Stromal cell of bone marrow (primary cell): ENCODE measurements around the gene KLHL20.
"Not testable (repeated sequence)": the region's sequence is repeated elsewhere in the genome, so short reads cannot be mapped to it uniquely, and the experiment has no call there.

Experiments used
- DNase-seq: peaks from one replicate; pipeline ENCODE4 v3.0.0-alpha.2; 2012; ENCODE audit warnings: low read depth

The KLHL20 gene

GRCh38 chr1:173714759-173715537 is at the start of gene KLHL20:
TSS of gene KLHL20 (plus strand) at chr1:173714981. CDS start at chr1:173716044, 1,063 bp downstream.
- DNase-seq = peak; percentile 82

GRCh38 chr1:173666646-173667045 is 48.1 kb upstream of the KLHL20 start:
- DNase-seq = peak; percentile 13

DNA sequence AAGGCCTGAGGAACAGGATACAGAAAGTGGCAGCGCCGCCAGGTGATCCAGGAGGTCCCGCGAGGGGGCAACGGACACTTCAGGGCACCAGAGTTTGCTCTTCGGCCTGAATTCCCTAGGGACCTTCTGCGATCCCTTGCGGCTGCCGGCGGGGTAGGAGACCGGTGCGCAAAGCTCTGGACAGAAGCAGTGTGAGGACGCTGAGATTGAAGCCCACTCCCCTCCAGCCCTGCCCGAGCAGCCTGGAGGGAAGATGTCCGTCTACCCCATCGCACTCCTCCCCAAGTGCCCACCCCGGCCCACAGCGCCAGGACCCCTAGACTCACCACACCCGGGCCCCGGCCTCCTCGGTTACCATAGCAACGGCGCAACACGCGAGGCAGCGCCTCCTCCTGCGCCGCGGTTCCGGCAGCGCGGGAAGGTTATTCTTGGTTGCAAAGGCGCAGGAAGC is 45.3 kb upstream of the KLHL20 start, which contains the start of gene ANKRD45:
Gene ANKRD45 (minus strand): TSS at position 361 of the 451 bp plus-strand sequence. CDS start 10,433 bp downstream, outside the sequence.
- DNase-seq = peak; percentile 6

GRCh38 chr1:173674496-173674895 is 40.3 kb upstream of the KLHL20 start:
- DNase-seq = not testable (repeated sequence)

DNA sequence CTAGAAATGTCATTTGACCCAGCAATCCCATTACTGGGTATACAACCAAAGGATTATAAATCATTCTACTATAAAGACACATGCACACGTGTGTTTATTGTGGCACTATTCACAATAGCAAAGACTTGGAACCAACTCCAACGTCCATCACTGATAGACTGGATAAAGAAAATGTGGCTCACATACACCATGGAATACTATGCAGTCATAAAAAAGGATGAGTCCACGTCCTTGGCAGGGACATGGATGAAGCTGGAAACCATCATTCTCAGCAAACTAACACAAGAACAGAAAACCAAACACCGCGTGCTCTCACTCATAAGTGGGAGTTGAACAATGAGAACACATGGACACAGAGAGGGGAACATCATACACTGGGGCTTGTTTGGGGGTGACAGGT is 34.6 kb upstream of the KLHL20 start:
- DNase-seq = not testable (repeated sequence)

DNA sequence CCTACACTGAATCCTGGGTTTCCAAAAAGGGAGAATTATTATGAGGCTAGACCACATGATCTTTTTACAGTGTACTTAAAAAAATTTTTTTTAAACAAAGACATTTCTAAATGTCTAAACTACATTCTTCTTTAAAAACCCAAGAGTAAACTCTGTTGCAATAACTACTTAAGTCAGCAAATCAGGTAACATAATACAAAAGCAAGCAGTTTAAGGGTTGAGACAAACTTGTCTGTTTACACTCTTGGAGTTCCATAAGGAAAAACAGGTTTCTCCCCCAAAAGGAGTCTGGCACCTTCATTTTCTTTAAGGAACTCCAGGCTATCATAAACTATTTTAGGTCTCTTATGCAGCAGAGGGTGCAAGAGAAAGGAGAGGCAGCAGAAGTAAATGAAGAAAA is 32.6 kb upstream of the KLHL20 start:
- no peak for DNase-seq

DNA sequence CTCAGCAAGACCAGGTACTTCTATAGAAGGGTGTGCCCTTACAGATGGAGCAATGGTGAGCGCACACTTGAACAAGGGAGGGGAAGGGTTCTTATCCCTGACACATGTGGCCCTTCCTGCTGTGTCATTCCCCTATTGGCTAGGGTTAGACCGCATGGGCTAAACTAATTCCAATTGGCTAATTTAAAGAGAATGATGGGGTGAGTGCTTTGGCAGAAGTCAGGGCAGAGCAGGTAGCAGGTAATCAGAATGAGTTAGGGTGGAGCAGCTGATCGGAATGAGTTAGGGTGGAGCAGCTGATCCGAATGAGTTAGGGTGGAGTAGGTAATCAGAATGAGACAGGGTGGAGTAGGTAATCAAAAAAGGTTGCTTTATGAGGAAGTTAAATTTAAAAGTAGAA is 30.9 kb upstream of the KLHL20 start:
- not testable (repeated sequence) for DNase-seq

GRCh38 chr1:173685121-173685520 is 29.7 kb upstream of the KLHL20 start:
- not testable (repeated sequence) for DNase-seq

DNA sequence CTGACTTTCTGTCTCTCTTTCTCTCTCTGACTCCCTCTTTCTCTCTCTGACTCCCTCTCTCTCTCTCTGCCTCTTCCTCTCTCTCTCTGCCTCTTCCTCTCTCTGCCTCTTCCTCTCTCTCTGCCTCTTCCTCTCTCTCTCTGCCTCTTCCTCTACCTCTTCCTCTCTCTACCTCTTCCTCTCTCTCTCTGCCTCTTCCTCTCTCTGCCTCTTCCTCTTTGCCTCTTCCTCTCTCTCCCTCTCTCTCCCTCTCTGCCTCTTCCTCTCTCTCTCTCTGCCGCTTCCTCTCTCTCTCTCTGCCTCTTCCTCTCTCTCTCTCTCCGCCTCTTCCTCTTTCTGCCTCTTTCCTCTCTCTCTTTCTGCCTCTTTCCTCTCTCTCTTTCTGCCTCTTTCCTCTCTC is 26.5 kb upstream of the KLHL20 start:
- DNase-seq = no peak

GRCh38 chr1:173693238-173693637 is 21.5 kb upstream of the KLHL20 start:
- DNase-seq = no peak

DNA sequence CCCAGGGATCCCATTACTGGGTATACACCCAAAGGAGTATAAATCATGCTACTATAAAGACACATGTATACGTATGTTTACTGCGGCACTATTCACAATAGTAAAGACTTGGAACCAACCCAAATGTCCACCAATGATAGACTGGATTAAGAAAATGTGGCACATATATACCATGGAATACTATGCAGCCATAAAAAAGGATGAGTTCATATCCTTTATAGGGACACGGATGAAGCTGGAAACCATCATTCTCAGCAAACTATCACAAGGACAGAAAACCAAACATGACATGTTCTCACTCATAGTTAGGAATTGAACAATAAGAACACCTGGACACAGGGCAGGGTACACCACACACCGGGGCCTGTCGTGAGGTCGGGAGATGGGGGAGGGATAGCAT is 13.5 kb upstream of the KLHL20 start:
- DNase-seq = not testable (repeated sequence)

DNA sequence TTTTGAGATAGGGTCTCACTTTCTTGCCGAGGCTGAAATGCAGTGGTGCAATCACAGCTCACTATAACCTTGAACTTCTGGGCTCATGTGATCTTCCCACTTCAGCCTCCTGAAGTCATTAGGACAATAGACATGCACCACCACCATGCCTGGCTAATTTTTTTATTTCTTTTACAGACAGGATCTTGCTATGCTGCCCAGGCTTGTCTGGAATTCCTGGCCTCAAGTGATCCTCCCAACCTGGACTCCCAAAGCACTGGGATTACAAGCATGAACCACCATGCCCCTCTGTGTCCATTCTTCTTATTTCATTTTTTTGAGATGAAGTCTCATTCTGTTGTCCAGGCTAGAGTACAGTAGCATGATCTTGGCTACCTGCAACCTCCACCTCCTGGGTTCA is 12.0 kb upstream of the KLHL20 start:
- no peak for DNase-seq

DNA sequence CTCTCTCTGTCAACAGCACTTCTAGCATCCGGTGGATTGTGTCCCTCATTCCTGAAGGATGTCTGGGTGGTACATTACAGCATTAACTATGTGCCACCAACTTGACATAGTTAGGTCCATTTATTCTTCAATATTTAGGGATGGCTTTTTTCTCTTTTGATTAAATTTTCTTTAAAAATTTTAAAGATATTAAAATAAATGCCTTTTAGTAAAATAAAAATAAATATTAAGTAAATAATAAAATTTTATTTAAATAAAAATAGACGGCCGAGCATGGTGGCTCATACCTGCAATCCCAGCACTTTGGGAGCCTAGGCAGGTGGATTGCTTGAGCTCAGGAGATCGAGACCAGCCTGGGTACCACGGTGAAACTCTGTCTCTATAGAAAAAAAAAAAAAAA is 9.7 kb upstream of the KLHL20 start:
- DNase-seq = no peak

- DNase-seq = no peak
These were observed 6.0 kb upstream of the KLHL20 start for GRCh38 chr1:173708787-173709186.

GRCh38 chr1:173714441-173714758 is 381 bp upstream of the KLHL20 start:
- DNase-seq = no peak

GRCh38 chr1:173715538-173715844 is 710 bp downstream of the KLHL20 start:
- no peak for DNase-seq

DNA sequence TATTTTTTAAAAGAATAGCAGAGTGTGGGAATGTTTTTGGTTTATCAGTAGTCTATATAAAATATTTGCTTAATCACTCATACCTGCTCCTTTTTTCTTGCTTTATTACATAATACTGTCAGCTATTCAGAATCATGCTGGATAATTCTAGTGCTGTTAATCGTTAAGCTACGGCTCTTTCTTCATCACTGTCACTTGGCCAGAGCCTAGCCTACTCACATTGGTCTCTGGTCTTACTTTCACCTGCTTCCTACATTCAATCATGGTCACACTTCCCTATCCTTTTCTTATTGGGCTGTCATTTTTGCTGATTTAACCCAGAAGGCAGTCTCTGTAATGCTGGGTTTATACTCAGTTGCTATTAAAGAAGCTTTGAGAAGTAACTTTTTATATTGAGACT is 2.5 kb downstream of the KLHL20 start:
- no peak for DNase-seq

DNA sequence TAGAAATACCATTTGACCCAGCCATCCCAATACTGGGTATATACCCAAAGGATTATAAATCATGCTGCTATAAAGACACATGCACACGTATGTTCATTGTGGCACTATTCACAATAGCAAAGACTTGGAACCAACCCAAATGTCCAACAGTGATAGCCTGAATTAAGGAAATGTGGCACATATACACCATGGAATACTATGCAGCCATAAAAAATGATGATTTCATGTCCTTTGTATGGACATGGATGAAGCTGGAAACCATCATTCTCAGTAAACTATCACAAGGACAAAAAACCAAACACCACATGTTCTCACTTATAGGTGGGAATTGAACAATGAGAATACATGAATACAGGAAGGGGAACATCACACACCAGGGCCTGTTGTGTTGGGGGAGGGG is 16.6 kb downstream of the KLHL20 start:
- DNase-seq = not testable (repeated sequence)

GRCh38 chr1:173733912-173734311 is 19.1 kb downstream of the KLHL20 start:
- no peak for DNase-seq

- not testable (repeated sequence) for DNase-seq
These were observed 21.3 kb downstream of the KLHL20 start for GRCh38 chr1:173736104-173736503.

DNA sequence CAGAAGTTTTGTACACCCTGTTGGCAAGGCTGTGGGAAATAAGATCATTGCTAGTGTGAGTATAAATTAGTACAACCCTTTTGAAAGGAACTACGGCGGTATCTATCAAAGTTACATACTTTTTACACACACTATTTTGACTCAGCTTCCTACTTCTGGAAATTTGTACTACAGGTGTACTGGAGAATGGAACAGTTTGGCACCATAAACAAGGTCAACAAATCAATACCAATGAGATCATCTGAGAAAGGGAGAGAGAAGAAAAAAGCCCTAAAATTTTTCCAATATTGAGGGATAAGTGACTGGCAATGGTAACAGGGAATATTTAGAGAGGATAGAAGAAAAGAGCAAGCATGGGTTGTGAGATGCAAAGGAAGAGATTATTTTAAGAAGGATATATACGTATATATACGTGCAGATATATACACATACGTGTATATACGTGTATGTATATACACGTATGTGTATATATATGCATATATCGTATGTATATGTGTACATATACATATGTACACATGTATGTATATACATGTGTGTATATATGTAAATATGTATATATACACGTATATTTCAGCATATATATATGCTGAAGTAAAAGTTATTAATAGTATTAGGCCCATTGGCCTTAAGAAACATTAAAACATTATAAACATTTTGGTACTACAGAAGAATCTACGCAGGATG is 27.6 kb downstream of the KLHL20 start:
- DNase-seq = no peak

DNA sequence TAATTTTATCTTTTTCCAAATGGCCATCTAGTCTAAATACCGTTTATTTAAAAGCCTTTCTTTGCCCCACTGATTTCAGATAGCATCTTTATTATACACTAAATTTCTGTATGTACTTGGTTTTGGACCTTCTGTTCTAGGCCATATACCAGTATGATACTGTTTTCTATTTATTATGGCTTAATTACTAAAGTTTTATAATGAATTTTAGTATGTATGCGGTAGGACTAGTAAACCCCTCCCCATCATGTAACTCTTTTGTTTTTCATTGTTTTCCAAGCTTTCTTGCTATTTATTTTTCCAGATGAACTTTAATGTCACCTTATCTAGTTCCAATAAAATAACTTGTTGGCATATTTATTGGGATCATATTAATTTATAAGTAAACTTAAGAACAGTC is 29.9 kb downstream of the KLHL20 start:
- DNase-seq = no peak

GRCh38 chr1:173749137-173749536 is 34.4 kb downstream of the KLHL20 start:
- no peak for DNase-seq

- DNase-seq = no peak
These were observed 39.0 kb downstream of the KLHL20 start for GRCh38 chr1:173753830-173754229.
